Spleen (tissue), 11 donors: ENCODE results near the gene ARHGAP22. TPM values are rescaled to one million over a fixed set of nuclear protein-coding genes. Genes with fewer than 3 reads are reported as not detected.

Source experiments
- DNase-seq: peaks from one replicate; pipeline ENCODE4 v3.0.0-alpha.2; 2020
- H3K27ac ChIP-seq, 8 donors: fragments of 200-600 bp; sonication (generic) in 7 of 8; 1 replicate in 4 of 8; 2 replicates in 4 of 8; pipeline versions ENCODE4 v1.5.0 to v1.8.0; 2016 to 2021; ENCODE audit warnings: inconsistent platforms in 4 of 8, mild to moderate bottlenecking in 4 of 8, moderate library complexity in 1 of 8
- H3K27me3 ChIP-seq, 7 donors: fragments of 200-600 bp; sonication (generic) in 6 of 7; replicated peaks in 1 of 7; 1 replicate in 4 of 7; 2 replicates in 3 of 7; pipeline versions ENCODE4 v1.5.0 to v1.8.0; 2016 to 2021; ENCODE audit warnings: inconsistent platforms in 3 of 7, mild to moderate bottlenecking in 1 of 7
- H3K36me3 ChIP-seq, 6 donors: fragments of 200-600 bp; sonication (generic) in 5 of 6; 1 replicate in 4 of 6; 2 replicates in 2 of 6; pipeline versions ENCODE4 v1.5.0 to v1.8.0; 2016 to 2021; ENCODE audit warnings: inconsistent platforms in 2 of 6
- H3K4me1 ChIP-seq, 6 donors: fragments of 200-600 bp; sonication (generic) in 5 of 6; 1 replicate in 3 of 6; 2 replicates in 3 of 6; pipeline versions ENCODE4 v1.5.0 to v1.8.0; 2016 to 2021; ENCODE audit warnings: inconsistent platforms in 3 of 6
- H3K4me3 ChIP-seq, 8 donors: fragments of 200-600 bp; sonication (generic) in 7 of 8; 1 replicate in 4 of 8; 2 replicates in 4 of 8; pipeline versions ENCODE4 v1.5.0 to v1.8.0; 2016 to 2021; ENCODE audit warnings: inconsistent platforms in 4 of 8, mild to moderate bottlenecking in 4 of 8, moderate library complexity in 2 of 8
- H3K9me3 ChIP-seq, 8 donors: fragments of 200-600 bp; sonication (generic) in 7 of 8; 1 replicate in 4 of 8; 2 replicates in 4 of 8; pipeline versions ENCODE4 v1.5.0 to v1.8.0; 2016 to 2021; ENCODE audit warnings: inconsistent platforms in 4 of 8
- CTCF ChIP-seq, 11 experiments: fragments of 200-600 bp in 7 of 11; fragments of 450-650 bp in 4 of 11; sonication (generic) in 4 of 11; IDR thresholded peaks in 8 of 11; conservative IDR thresholded peaks in 3 of 11; 1 replicate in 7 of 11; 2 replicates in 4 of 11; pipeline versions ENCODE4 v1.4.0 to v1.8.0; 2016 to 2021; ENCODE audit warnings: antibody characterized with exemption in 11 of 11, inconsistent platforms in 4 of 11, mild to moderate bottlenecking in 1 of 11
- POLR2A ChIP-seq, 3 donors: fragments of 450-650 bp; IDR thresholded peaks; one replicate each; pipeline ENCODE4 v1.5.1; 2017; ENCODE audit warnings: antibody characterized with exemption in 3 of 3, mild to moderate bottlenecking in 1 of 3
- POLR2AphosphoS5 ChIP-seq, 3 donors: sonication (generic); formaldehyde crosslinking; IDR thresholded peaks; one replicate each; pipeline ENCODE4 v1.5.1; 2017; ENCODE audit warnings: antibody characterized with exemption in 3 of 3
- WGBS, 5 donors: extraction: QIAGEN DNeasy Blood & Tissue Kit in 3 of 5; methylation state at CpG; one replicate each; pipeline versions ENCODE4 v1.1.5 to v1.1.7; 2013 to 2018; 5-methylcytosine and 5-hydroxymethylcytosine counted together
- intact Hi-C: fragments of 100-400 bp; cut with DNase I; formaldehyde crosslinking; loops from one replicate; pipeline ENCODE4 v1.15.0; 2023; ENCODE audit warnings: low total_unique reads
- polyA plus RNA-seq, 3 donors: library from polyadenylated mRNA; stranded (reverse); fragments of 200-250 nt; gene quantifications; one replicate each; pipeline ENCODE4 v1.2.1, GENCODE V29; 2013
- total RNA-seq, 7 donors: library from RNA; depleted of rRNA in 3 of 7; stranded (reverse); fragments of >200 nt in 3 of 7; fragmentation: NEBNext Ultra II Directional in 4 of 7; extraction: Animal tissue kit (Norgen Biotek cat#: 25700) in 4 of 7; gene quantifications; one replicate each; pipeline versions ENCODE4 v1.1.0 to v1.2.1, GENCODE V29; 2016 to 2021
- donor health status: healthy with polysubstance abuse.
- donor health status: DM: no; HTN: no; CAD: no; lungs with moderate emphysema.
- donor health status: DM: no; HTN: no; CAD: no.
- donor health status: Bipolar disorder and iron deficiency.
- donor health status: healthy.
- donor health status: DM: no; HTN: no; CAD: no.
- donor health status: DM: yes; HTN: yes; CAD: no.

ARHGAP22 gene
- total and polyA plus RNA-seq, 10 donors: 0.56 to 7.5 (median 3.2) TPM

- Histone ChIP-seq H3K9me3 (no peaks in the 10 kb centered on the region), H3K27me3 (peaks cover 0 to 67% (median 17%) of the 10 kb centered on the region in 7 donors), H3K27ac (peak overlapping the region in 3 of 8 donors; percentile 5 to 42 (median 31)), H3K36me3 (no peaks in the 10 kb centered on the region), H3K4me3 (no peak overlapping the region), H3K4me1 (peaks cover 8 to 47% (median 20%) of the 10 kb centered on the region in 6 donors)
- DNase-seq: no peak
- no peak for TF ChIP-seq CTCF (IDR thresholded peaks at IDR 0.05 in 8 of 11, conservative IDR thresholded peaks at IDR 0.05 in 3 of 11)
- TF ChIP-seq POLR2AphosphoS5 (IDR thresholded peaks at IDR 0.05): no peak
- TF ChIP-seq POLR2A (IDR thresholded peaks at IDR 0.05): no peak
- 48 to 68% (median 54%) methylated on average over 8 of the region's 8 CpGs for WGBS, 5 donors
- intact Hi-C loops: no loop called here
These were observed 1.9 kb upstream of the ARHGAP22 start for GRCh38 chr10:48606530-48607355.

GRCh38 chr10:48605786-48606529 is 1.1 kb upstream of the ARHGAP22 start:
- 80 to 93% (median 91%) methylated on average over 7 of the region's 7 CpGs for WGBS, 5 donors
- Histone ChIP-seq H3K36me3 (no peaks in the 10 kb centered on the region), H3K27me3 (peaks cover 0 to 62% (median 17%) of the 10 kb centered on the region in 7 donors), H3K4me3 (peak overlapping the region in 1 of 8 donors; percentile 69), H3K4me1 (peaks cover 8 to 47% (median 20%) of the 10 kb centered on the region in 6 donors), H3K27ac (no peak overlapping the region), H3K9me3 (no peaks in the 10 kb centered on the region)
- DNase-seq: no peak
- TF ChIP-seq POLR2A (IDR thresholded peaks at IDR 0.05) (no peak), POLR2AphosphoS5 (IDR thresholded peaks at IDR 0.05) (no peak), CTCF (IDR thresholded peaks at IDR 0.05 in 8 of 11, conservative IDR thresholded peaks at IDR 0.05 in 3 of 11) (no peak)
- intact Hi-C loops: no loop called here

- no peak for DNase-seq
- H3K27me3 ChIP-seq: peaks cover 0 to 52% (median 17%) of the 10 kb centered on the region in 7 donors
- peak overlapping the region; percentile 14 to 69 (median 38) for H3K4me3 ChIP-seq
- 23 to 33% (median 27%) methylated on average over 25 to 42 of the region's 42 CpGs for WGBS, 5 donors
- intact Hi-C loops: no loop called here
- H3K9me3 ChIP-seq: no peaks in the 10 kb centered on the region
- no peak for TF ChIP-seq CTCF (IDR thresholded peaks at IDR 0.05 in 8 of 11, conservative IDR thresholded peaks at IDR 0.05 in 3 of 11)
- no peak for TF ChIP-seq POLR2A (IDR thresholded peaks at IDR 0.05)
- no peak for TF ChIP-seq POLR2AphosphoS5 (IDR thresholded peaks at IDR 0.05)
- H3K36me3 ChIP-seq: no peaks in the 10 kb centered on the region
- no peak overlapping the region for H3K27ac ChIP-seq
- peaks cover 8 to 47% (median 20%) of the 10 kb centered on the region in 6 donors for H3K4me1 ChIP-seq
These were observed 558 bp downstream of the ARHGAP22 start for GRCh38 chr10:48604039-48604990.
